SJCRH30 (cell line): ENCODE results near the gene LCE1A. TPM values are rescaled to one million over a fixed set of nuclear protein-coding genes. Genes with fewer than 3 reads are reported as not detected.

ENCODE experiments used
- DNase-seq, 2 experiments: peaks; one replicate each; pipeline ENCODE4 v3.0.0-alpha.2; 2015 to 2020
- H3K27ac ChIP-seq: fragments of 250-450 bp; sonication (Bioruptor Pico); 2 replicates; pipeline ENCODE4 v1.5.1; 2020; ENCODE audit warnings: mild to moderate bottlenecking, moderate library complexity
- H3K27me3 ChIP-seq: fragments of 250-450 bp; sonication (Bioruptor Pico); 2 replicates; pipeline ENCODE4 v1.5.1; 2020; ENCODE audit warnings: mild to moderate bottlenecking, moderate library complexity
- H3K36me3 ChIP-seq: fragments of 250-450 bp; sonication (Bioruptor Pico); 2 replicates; pipeline ENCODE4 v1.5.1; 2020; ENCODE audit warnings: mild to moderate bottlenecking, moderate library complexity
- H3K4me1 ChIP-seq: fragments of 250-450 bp; sonication (Bioruptor Pico); 2 replicates; pipeline ENCODE4 v1.5.1; 2020; ENCODE audit warnings: mild to moderate bottlenecking, moderate library complexity
- H3K4me3 ChIP-seq: fragments of 250-450 bp; sonication (Bioruptor Pico); 2 replicates; pipeline ENCODE4 v1.5.1; 2020; ENCODE audit warnings: mild to moderate bottlenecking, moderate library complexity
- H3K9me3 ChIP-seq: fragments of 250-450 bp; sonication (Bioruptor Pico); replicated peaks from 2 replicates; pipeline ENCODE4 v1.5.1; 2020; ENCODE audit warnings: mild to moderate bottlenecking, moderate library complexity
- total RNA-seq: library from RNA; depleted of rRNA; stranded (reverse); fragments of >200 nt; shearing (Covaris generic); gene quantifications from 2 replicates; pipeline ENCODE4 v1.2.3, GENCODE V29; 2014; rRNA removed

Gene LCE1A
- total RNA-seq = not detected in 2 replicates

DNA sequence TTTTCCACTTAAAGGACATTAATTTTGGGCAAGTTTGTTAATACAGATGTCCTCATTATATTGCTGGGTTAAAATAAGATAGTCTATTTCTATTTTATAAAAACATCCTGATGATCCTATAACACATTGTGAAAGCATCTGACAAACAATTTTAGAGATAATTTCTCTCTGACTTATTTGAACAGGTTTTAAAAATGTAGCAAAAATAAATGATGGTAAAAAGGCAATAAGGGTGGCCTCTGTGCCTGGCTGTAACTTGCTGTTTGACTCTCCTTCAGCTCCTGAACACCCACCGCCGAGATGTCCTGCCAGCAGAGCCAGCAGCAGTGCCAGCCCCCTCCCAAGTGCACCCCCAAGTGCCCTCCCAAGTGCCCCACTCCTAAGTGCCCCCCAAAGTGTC, at the start of gene LCE1A:
LCE1A (plus strand) TSS at position 301 of the 400 bp plus-strand sequence; CDS start at position 301, 0 bp downstream.
- no peaks in the 10 kb centered on the region for H3K36me3 ChIP-seq
- DNase-seq = no peak
- H3K27me3 ChIP-seq = no peaks in the 10 kb centered on the region
- no peaks in the 10 kb centered on the region for H3K9me3 ChIP-seq
- no peak within 1 kb of the TSS for H3K4me3 ChIP-seq
- no peak within 1 kb of the TSS for H3K27ac ChIP-seq
- no peaks in the 10 kb centered on the region for H3K4me1 ChIP-seq

DNA sequence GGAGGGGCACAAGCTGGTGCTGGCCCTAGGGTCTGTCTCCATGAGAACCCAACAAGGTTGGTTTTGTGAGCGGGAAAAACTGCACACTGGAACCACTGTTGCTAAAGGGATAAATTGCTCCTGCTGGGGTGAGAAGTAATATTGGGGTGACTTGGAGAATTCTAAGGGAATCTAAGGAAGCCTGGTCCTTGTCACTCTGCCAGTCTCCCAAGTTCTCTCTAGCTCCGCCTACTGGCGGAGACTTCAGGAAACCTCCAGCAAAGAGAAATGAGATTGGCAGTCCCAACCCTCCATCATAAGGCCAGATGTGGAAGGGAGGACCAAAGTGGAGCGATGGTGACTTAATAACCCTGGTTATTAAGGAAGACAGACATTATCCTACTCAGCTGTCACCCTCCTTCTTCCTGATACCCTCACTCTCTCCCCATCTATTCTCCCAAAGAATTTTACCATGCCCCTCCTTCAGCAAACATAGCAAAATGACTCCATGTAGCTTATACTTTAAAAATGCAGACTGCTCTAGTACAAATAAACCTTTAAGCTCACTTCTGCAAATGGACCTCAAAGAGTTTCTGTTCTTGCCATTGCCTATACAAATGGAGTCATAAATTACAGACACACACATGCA, 49.6 kb upstream of the LCE1A start:
- peak in 1 of 2 experiments; percentile 47 for DNase-seq

GRCh38 chr1:152783095-152783494, 44.2 kb upstream of the LCE1A start:
- Histone ChIP-seq H3K27ac (no peak overlapping the region), H3K27me3 (no peaks in the 10 kb centered on the region), H3K9me3 (no peaks in the 10 kb centered on the region), H3K4me1 (no peaks in the 10 kb centered on the region), H3K4me3 (no peak overlapping the region), H3K36me3 (no peaks in the 10 kb centered on the region)
- no peak for DNase-seq

More for the DNA sequence above, 49.6 kb upstream of the LCE1A start:
- no peak overlapping the region for H3K27ac ChIP-seq
- no peaks in the 10 kb centered on the region for H3K4me1 ChIP-seq
- no peaks in the 10 kb centered on the region for H3K36me3 ChIP-seq
- H3K4me3 ChIP-seq = no peak overlapping the region
- no peaks in the 10 kb centered on the region for H3K9me3 ChIP-seq
- H3K27me3 ChIP-seq = no peaks in the 10 kb centered on the region

DNA sequence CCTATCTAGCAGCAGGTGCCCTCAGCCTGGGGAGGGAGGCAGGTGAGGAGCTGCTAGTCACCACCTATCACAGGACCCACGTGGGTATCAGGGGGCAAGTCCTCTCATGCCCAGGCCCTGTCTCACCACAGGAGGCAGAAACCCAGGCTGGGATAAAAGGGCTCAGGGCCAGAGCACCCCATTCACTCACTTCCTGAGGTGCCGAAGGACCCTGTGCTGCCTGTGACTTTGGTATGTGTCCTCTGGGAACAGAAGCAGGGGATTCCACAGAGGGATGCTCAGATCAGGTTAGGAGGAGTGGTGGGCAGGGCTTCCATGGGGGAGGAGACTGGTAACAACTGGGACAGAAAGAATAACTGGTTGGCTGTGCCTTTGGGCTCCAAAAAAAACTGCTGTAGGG, 41.2 kb upstream of the LCE1A start, which contains the start of gene LCE1E:
LCE1E (plus strand) TSS at position 181 of the 400 bp plus-strand sequence. CDS start 1,043 bp downstream, outside the sequence.
- no peaks in the 10 kb centered on the region for H3K27me3 ChIP-seq
- no peak within 1 kb of the TSS for H3K27ac ChIP-seq
- H3K36me3 ChIP-seq = no peaks in the 10 kb centered on the region
- no peaks in the 10 kb centered on the region for H3K9me3 ChIP-seq
- H3K4me3 ChIP-seq = no peak within 1 kb of the TSS
- H3K4me1 ChIP-seq = no peaks in the 10 kb centered on the region
- no peak for DNase-seq

GRCh38 chr1:152795686-152796085, 31.6 kb upstream of the LCE1A start:
- H3K27me3 ChIP-seq = no peaks in the 10 kb centered on the region
- H3K36me3 ChIP-seq = no peaks in the 10 kb centered on the region
- H3K4me3 ChIP-seq = no peak overlapping the region
- no peak overlapping the region for H3K27ac ChIP-seq
- DNase-seq = no peak
- H3K9me3 ChIP-seq = no peaks in the 10 kb centered on the region
- no peaks in the 10 kb centered on the region for H3K4me1 ChIP-seq

- Histone ChIP-seq H3K36me3 (no peaks in the 10 kb centered on the region), H3K4me3 (no peak within 1 kb of the TSS), H3K9me3 (no peaks in the 10 kb centered on the region), H3K27me3 (no peaks in the 10 kb centered on the region), H3K27ac (no peak within 1 kb of the TSS), H3K4me1 (no peaks in the 10 kb centered on the region)
- no peak for DNase-seq
These were observed 30.9 kb upstream of the LCE1A start, which contains the start of gene LCE1D for GRCh38 chr1:152796421-152796820. LCE1D (plus strand) TSS chr1:152796721; CDS start chr1:152797795, 1,074 bp downstream.

- Histone ChIP-seq H3K27me3 (no peaks in the 10 kb centered on the region), H3K9me3 (no peaks in the 10 kb centered on the region), H3K4me1 (no peaks in the 10 kb centered on the region), H3K36me3 (no peaks in the 10 kb centered on the region), H3K4me3 (no peak overlapping the region), H3K27ac (no peak overlapping the region)
- no peak for DNase-seq
These were observed 25.9 kb upstream of the LCE1A start for GRCh38 chr1:152801333-152801732.

DNA sequence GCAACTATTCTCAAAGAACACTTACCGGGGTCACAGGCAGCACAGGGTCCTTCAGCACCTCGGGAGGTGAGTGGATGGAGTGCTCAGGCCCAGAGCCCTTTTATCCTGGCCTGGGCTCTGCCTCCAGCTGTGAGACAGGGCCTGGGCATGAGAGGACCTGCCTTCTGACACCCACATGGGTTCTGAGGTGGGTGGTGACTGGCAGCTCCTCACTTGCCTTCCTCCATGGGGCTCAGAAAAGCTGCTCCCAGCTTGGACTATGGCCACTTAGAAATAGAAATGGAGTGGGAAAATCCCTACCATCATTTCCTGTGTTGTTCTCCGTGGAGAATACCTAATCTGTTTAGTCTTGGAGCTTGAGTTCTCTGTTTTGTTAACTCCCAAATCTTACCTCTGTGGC, 20.7 kb upstream of the LCE1A start, which contains the start of gene LCE1C:
LCE1C (minus strand) TSS at position 76 of the 400 bp plus-strand sequence. CDS start 1,173 bp downstream, outside the sequence.
- DNase-seq = no peak
- no peaks in the 10 kb centered on the region for H3K27me3 ChIP-seq
- no peaks in the 10 kb centered on the region for H3K4me1 ChIP-seq
- no peak within 1 kb of the TSS for H3K27ac ChIP-seq
- H3K9me3 ChIP-seq = no peaks in the 10 kb centered on the region
- no peak within 1 kb of the TSS for H3K4me3 ChIP-seq
- no peaks in the 10 kb centered on the region for H3K36me3 ChIP-seq

- no peaks in the 10 kb centered on the region for H3K9me3 ChIP-seq
- H3K27me3 ChIP-seq = no peaks in the 10 kb centered on the region
- no peaks in the 10 kb centered on the region for H3K36me3 ChIP-seq
- H3K4me3 ChIP-seq = no peak overlapping the region
- no peak for DNase-seq
- H3K27ac ChIP-seq = no peak overlapping the region
- no peaks in the 10 kb centered on the region for H3K4me1 ChIP-seq
These were observed 16.2 kb upstream of the LCE1A start for GRCh38 chr1:152811050-152811449.

DNA sequence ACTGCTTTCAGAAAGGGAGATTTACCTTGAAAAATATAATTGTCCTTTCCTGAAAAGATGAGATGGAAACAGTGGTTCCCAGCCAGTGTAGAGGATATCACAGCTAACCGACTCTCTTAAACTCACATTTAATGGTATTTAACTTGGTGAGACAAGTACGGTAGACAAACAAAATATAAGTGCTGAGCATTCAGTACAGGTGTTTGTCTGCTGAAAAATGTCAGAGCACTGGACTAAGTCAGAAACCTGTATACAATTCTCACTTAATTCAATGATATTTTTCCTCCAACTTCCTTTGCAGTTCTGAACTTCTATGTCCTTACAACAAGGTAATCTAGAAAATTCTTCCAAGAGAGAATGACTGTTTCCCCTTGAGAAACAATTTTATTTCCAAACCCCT, 15.6 kb upstream of the LCE1A start, which contains the start of gene LCE1B:
LCE1B (plus strand) TSS at position 301 of the 400 bp plus-strand sequence. CDS start 476 bp downstream, outside the sequence.
- no peak within 1 kb of the TSS for H3K4me3 ChIP-seq
- H3K4me1 ChIP-seq = no peaks in the 10 kb centered on the region
- no peak for DNase-seq
- H3K36me3 ChIP-seq = no peaks in the 10 kb centered on the region
- no peaks in the 10 kb centered on the region for H3K9me3 ChIP-seq
- H3K27me3 ChIP-seq = no peaks in the 10 kb centered on the region
- no peak within 1 kb of the TSS for H3K27ac ChIP-seq

- Histone ChIP-seq H3K4me1 (no peaks in the 10 kb centered on the region), H3K27ac (no peak overlapping the region), H3K4me3 (no peak overlapping the region), H3K36me3 (no peaks in the 10 kb centered on the region), H3K9me3 (no peaks in the 10 kb centered on the region), H3K27me3 (no peaks in the 10 kb centered on the region)
- DNase-seq = no peak
These were observed 10.0 kb upstream of the LCE1A start for GRCh38 chr1:152817309-152817708.

GRCh38 chr1:152823294-152823693, 4.0 kb upstream of the LCE1A start:
- no peaks in the 10 kb centered on the region for H3K4me1 ChIP-seq
- no peaks in the 10 kb centered on the region for H3K27me3 ChIP-seq
- H3K27ac ChIP-seq = no peak overlapping the region
- H3K9me3 ChIP-seq = no peaks in the 10 kb centered on the region
- H3K4me3 ChIP-seq = no peak overlapping the region
- H3K36me3 ChIP-seq = no peaks in the 10 kb centered on the region
- DNase-seq = no peak

DNA sequence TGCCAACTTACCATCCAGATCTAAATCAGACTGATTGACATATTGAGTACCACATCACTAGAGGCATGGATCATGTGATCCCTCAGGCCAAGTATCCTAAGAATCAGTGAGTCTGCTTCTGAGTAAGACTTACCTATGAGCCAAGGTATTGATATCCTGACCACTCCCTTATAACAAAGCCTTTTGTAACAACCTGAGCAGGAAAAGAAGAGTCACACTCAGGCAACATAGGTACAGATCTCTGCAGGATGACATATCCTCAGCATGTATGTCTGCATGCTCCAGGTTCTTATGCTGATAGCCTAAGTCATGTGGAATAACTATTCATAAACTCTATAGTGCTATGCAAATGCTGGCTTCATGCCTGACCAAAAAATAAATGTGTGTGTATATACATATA, 2.3 kb upstream of the LCE1A start:
- Histone ChIP-seq H3K36me3 (no peaks in the 10 kb centered on the region), H3K4me1 (no peaks in the 10 kb centered on the region), H3K27ac (no peak overlapping the region), H3K9me3 (no peaks in the 10 kb centered on the region), H3K27me3 (no peaks in the 10 kb centered on the region), H3K4me3 (no peak overlapping the region)
- no peak for DNase-seq

DNA sequence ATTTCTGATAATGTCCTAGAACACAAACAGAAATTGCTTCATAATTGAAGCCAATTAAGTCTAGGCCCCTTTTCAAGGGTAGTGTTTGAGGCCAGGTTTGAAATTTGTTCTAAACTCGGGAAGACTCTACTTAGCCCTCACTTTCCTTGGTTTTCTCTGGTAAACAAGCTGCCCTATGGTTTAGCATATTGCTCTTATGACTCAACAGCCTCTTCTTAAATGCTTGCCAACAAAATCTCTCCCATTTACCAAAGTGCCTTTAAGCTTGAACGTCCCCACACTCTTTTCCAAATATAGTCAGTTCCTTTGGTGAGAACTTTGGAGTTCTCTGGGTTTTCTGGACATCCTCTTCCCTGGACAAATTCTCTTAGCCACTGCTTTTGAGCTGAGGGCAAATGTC, 9.6 kb downstream of the LCE1A start:
- no peak for DNase-seq
- Histone ChIP-seq H3K9me3 (no peaks in the 10 kb centered on the region), H3K27me3 (no peaks in the 10 kb centered on the region), H3K4me1 (no peaks in the 10 kb centered on the region), H3K36me3 (no peaks in the 10 kb centered on the region), H3K4me3 (no peak overlapping the region), H3K27ac (no peak overlapping the region)

GRCh38 chr1:152842556-152842955, 15.3 kb downstream of the LCE1A start, which contains the start of gene LCE6A:
LCE6A (plus strand) TSS chr1:152842856; CDS start chr1:152843521, 665 bp downstream.
- no peaks in the 10 kb centered on the region for H3K4me1 ChIP-seq
- no peaks in the 10 kb centered on the region for H3K9me3 ChIP-seq
- H3K4me3 ChIP-seq = no peak within 1 kb of the TSS
- no peaks in the 10 kb centered on the region for H3K36me3 ChIP-seq
- H3K27me3 ChIP-seq = no peaks in the 10 kb centered on the region
- no peak within 1 kb of the TSS for H3K27ac ChIP-seq
- DNase-seq = no peak

- H3K27me3 ChIP-seq = no peaks in the 10 kb centered on the region
- DNase-seq = no peak
- no peaks in the 10 kb centered on the region for H3K36me3 ChIP-seq
- H3K4me1 ChIP-seq = no peaks in the 10 kb centered on the region
- H3K27ac ChIP-seq = no peak overlapping the region
- H3K9me3 ChIP-seq = no peaks in the 10 kb centered on the region
- H3K4me3 ChIP-seq = no peak overlapping the region
These were observed 28.4 kb downstream of the LCE1A start for GRCh38 chr1:152855661-152856060.
